Cardiac muscle cell (in vitro differentiated cells and primary cell): ENCODE measurements around the gene GBF1. TPM values are rescaled to one million over a fixed set of nuclear protein-coding genes. Genes with fewer than 3 reads are reported as not detected.

Experiments
- DNase-seq, 2 donors: peaks; one replicate each; pipeline versions ENCODE4 v3.0.0 to v3.0.0-alpha.2; 2010 to 2017; ENCODE audit warnings: low read depth in 1 of 2, low spot score in 1 of 2
- H3K27ac ChIP-seq: fragments of 200-600 bp; sonication (generic); 2 replicates; pipeline ENCODE4 v1.5.1; 2016
- H3K27me3 ChIP-seq: fragments of 200-600 bp; sonication (generic); 2 replicates; pipeline ENCODE4 v1.6.0; 2016; ENCODE audit warnings: control low read depth
- H3K36me3 ChIP-seq: fragments of 200-600 bp; sonication (generic); 2 replicates; pipeline ENCODE4 v1.5.1; 2016; ENCODE audit warnings: control low read depth
- H3K4me1 ChIP-seq: fragments of 200-600 bp; sonication (generic); 2 replicates; pipeline ENCODE4 v1.8.1; 2017; ENCODE audit warnings: low read depth, mild to moderate bottlenecking, mixed run types
- H3K4me3 ChIP-seq: fragments of 200-600 bp; sonication (generic); 2 replicates; pipeline ENCODE4 v1.5.1; 2016; ENCODE audit warnings: mild to moderate bottlenecking
- H3K9me3 ChIP-seq: fragments of 200-600 bp; sonication (generic); 2 replicates; pipeline ENCODE4 v1.5.1; 2017; ENCODE audit warnings: low read depth, mild to moderate bottlenecking, control low read depth
- polyA plus RNA-seq: library from polyadenylated mRNA; unstranded; fragments of >200 nt; fragmentation: Nextera tagmentation; extraction: Ambion mirVana; gene quantifications from 2 replicates; pipeline ENCODE4 v1.2.1, GENCODE V29; 2016
- total RNA-seq: library from RNA; depleted of rRNA; stranded (reverse); fragments of >200 nt; gene quantifications from 2 replicates; pipeline ENCODE4 v1.2.3, GENCODE V29; 2016
- TF ChIP-seq, protein P1 (sequence below): IDR thresholded peaks from 2 replicates; pipeline ENCODE4 v1.5.1; 2012; ENCODE audit warnings: low read depth, mild to moderate bottlenecking, low read length

GBF1 gene
- total and polyA plus RNA-seq, 2 experiments from 2014 or later, result 42.1 to 75.6 TPM

DNA sequence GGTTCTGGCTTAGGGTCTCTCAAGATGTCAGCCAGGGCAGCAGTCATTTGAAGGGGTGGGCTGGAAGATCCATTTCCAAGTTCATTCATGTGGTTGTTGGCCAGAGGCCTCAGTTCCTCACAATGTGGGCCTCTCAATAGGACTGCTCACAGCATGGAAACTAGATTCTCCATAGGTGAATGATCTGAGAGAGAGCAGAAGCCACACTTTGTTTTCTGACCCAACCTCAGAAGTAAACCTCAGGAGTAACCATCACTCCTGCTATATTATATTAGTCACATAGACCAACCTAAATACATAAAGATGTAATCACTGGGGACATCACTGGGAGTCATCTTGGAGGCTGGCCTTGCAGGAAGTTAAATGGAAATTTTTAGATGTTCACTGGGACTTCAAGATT, 42.2 kb downstream of the GBF1 start:
- no peaks in the 10 kb centered on the region for H3K27me3 ChIP-seq
- no peak for DNase-seq
- H3K27ac ChIP-seq, result no peak overlapping the region
- TF ChIP-seq, protein P1, sequence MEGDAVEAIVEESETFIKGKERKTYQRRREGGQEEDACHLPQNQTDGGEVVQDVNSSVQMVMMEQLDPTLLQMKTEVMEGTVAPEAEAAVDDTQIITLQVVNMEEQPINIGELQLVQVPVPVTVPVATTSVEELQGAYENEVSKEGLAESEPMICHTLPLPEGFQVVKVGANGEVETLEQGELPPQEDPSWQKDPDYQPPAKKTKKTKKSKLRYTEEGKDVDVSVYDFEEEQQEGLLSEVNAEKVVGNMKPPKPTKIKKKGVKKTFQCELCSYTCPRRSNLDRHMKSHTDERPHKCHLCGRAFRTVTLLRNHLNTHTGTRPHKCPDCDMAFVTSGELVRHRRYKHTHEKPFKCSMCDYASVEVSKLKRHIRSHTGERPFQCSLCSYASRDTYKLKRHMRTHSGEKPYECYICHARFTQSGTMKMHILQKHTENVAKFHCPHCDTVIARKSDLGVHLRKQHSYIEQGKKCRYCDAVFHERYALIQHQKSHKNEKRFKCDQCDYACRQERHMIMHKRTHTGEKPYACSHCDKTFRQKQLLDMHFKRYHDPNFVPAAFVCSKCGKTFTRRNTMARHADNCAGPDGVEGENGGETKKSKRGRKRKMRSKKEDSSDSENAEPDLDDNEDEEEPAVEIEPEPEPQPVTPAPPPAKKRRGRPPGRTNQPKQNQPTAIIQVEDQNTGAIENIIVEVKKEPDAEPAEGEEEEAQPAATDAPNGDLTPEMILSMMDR, result no peak
- no peaks in the 10 kb centered on the region for H3K9me3 ChIP-seq
- peaks cover 41% of the 10 kb centered on the region for H3K4me1 ChIP-seq
- H3K4me3 ChIP-seq, result no peak overlapping the region
- no peaks in the 10 kb centered on the region for H3K36me3 ChIP-seq

DNA sequence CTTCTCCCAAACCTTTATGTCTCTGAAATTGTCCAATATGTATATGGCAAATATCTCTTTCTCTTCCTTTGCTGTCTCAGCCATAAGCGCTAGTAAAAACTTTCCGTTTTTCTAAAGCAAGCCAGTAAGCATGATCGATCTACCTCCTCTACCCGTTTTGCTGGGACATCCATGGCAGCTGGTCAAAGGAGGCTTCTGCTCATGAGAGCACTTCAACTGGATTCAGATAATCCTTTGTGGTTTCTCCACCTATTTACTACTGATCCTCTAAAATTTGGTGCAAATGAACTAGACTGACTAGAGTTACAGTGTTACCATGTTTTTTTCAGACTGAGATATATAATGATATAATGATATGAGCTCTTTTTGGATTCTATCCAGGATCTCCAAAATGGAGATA, 42.7 kb downstream of the GBF1 start:
- Histone ChIP-seq H3K27ac (no peak overlapping the region), H3K4me1 (peaks cover 36% of the 10 kb centered on the region), H3K9me3 (no peaks in the 10 kb centered on the region), H3K27me3 (no peaks in the 10 kb centered on the region), H3K4me3 (no peak overlapping the region), H3K36me3 (no peaks in the 10 kb centered on the region)
- DNase-seq, result no peak
- TF ChIP-seq, protein P1, result no peak

GRCh38 chr10:102289356-102289755, 44.0 kb downstream of the GBF1 start:
- no peak for DNase-seq
- no peaks in the 10 kb centered on the region for H3K36me3 ChIP-seq
- TF ChIP-seq, protein P1, result no peak
- H3K9me3 ChIP-seq, result no peaks in the 10 kb centered on the region
- no peaks in the 10 kb centered on the region for H3K27me3 ChIP-seq
- peaks cover 31% of the 10 kb centered on the region for H3K4me1 ChIP-seq
- peak overlapping the region; percentile 42 for H3K27ac ChIP-seq
- H3K4me3 ChIP-seq, result no peak overlapping the region

- H3K9me3 ChIP-seq, result no peaks in the 10 kb centered on the region
- no peaks in the 10 kb centered on the region for H3K27me3 ChIP-seq
- no peak overlapping the region for H3K4me3 ChIP-seq
- no peak overlapping the region for H3K27ac ChIP-seq
- H3K36me3 ChIP-seq, result no peaks in the 10 kb centered on the region
- TF ChIP-seq, protein P1, result no peak
- peaks cover 31% of the 10 kb centered on the region for H3K4me1 ChIP-seq
- DNase-seq, result no peak
Observed at GRCh38 chr10:102289840-102290239, 44.5 kb downstream of the GBF1 start.

- H3K9me3 ChIP-seq, result no peaks in the 10 kb centered on the region
- peak; percentile 18 to 40 for DNase-seq
- H3K4me3 ChIP-seq, result no peak overlapping the region
- no peaks in the 10 kb centered on the region for H3K36me3 ChIP-seq
- TF ChIP-seq, protein P1, result no peak
- no peaks in the 10 kb centered on the region for H3K27me3 ChIP-seq
- H3K4me1 ChIP-seq, result peaks cover 16% of the 10 kb centered on the region
- peak overlapping the region; percentile 70 for H3K27ac ChIP-seq
Observed at GRCh38 chr10:102291221-102291905, 46.0 kb downstream of the GBF1 start.
